Activated T-helper 2 cell treated with anti-CD3 and anti-CD28 coated beads, Interferon-gamma antibody, Interleukin-2, Interleukin-4, amounts not matched to agents 10 μg/mL and 5 μg/mL and 100 μg/mL, durations not matched to agents 14 hours and 24 hours and 36 hours (primary cell): ENCODE data around the gene WNT2B. TPM values are rescaled to one million over a fixed set of nuclear protein-coding genes. Genes with fewer than 3 reads are reported as not detected.

Experiments
- DNase-seq: peaks from one replicate; pipeline ENCODE4 v3.0.0; 2021; ENCODE audit warnings: low spot score
- H3K27ac Mint-ChIP-seq: one replicate; pipeline ENCODE4 v1.8.0; 2021; ENCODE audit warnings: mixed read lengths
- H3K27me3 Mint-ChIP-seq: one replicate; pipeline ENCODE4 v1.8.0; 2021; ENCODE audit warnings: low read depth, mixed read lengths
- H3K36me3 Mint-ChIP-seq: one replicate; pipeline ENCODE4 v1.8.0; 2021; ENCODE audit warnings: low read depth, mixed read lengths
- H3K4me1 Mint-ChIP-seq: one replicate; pipeline ENCODE4 v1.8.0; 2021; ENCODE audit warnings: low read depth, mixed read lengths
- H3K4me3 Mint-ChIP-seq: one replicate; pipeline ENCODE4 v1.8.0; 2021; ENCODE audit warnings: low read depth, mild to moderate bottlenecking, moderate library complexity, mixed read lengths
- H3K9me3 Mint-ChIP-seq: one replicate; pipeline ENCODE4 v1.8.0; 2021; ENCODE audit warnings: mixed read lengths
- intact Hi-C: fragments of 100-400 bp; cut with micrococcal nuclease; formaldehyde crosslinking; loops from one replicate; pipeline ENCODE4 v1.15.1; 2023
- total RNA-seq: library from RNA; stranded (reverse); gene quantifications from 2 replicates; pipeline ENCODE4 v1.2.3, GENCODE V29; 2022

WNT2B gene
- total RNA-seq, 1 donor from 2014 or later = 0.16 TPM

GRCh38 chr1:112517646-112518045 is 8.9 kb downstream of the WNT2B start:
- DNase-seq = no peak
- Mint-ChIP-seq H3K4me1 (no peaks in the 10 kb centered on the region), H3K9me3 (no peaks in the 10 kb centered on the region), H3K4me3 (no peak overlapping the region), H3K27me3 (peaks cover 5% of the 10 kb centered on the region), H3K27ac (no peak overlapping the region), H3K36me3 (no peaks in the 10 kb centered on the region)
- intact Hi-C loops = no loop called here

GRCh38 chr1:112518186-112518585 is 9.4 kb downstream of the WNT2B start:
- Mint-ChIP-seq H3K27ac (no peak overlapping the region), H3K36me3 (no peaks in the 10 kb centered on the region), H3K27me3 (peaks cover 5% of the 10 kb centered on the region), H3K4me1 (no peaks in the 10 kb centered on the region), H3K9me3 (no peaks in the 10 kb centered on the region), H3K4me3 (no peak overlapping the region)
- intact Hi-C loops = no loop called here
- no peak for DNase-seq

- no peaks in the 10 kb centered on the region for H3K36me3 Mint-ChIP-seq
- H3K4me3 Mint-ChIP-seq = no peak overlapping the region
- no peaks in the 10 kb centered on the region for H3K27me3 Mint-ChIP-seq
- no peaks in the 10 kb centered on the region for H3K4me1 Mint-ChIP-seq
- DNase-seq = no peak
- intact Hi-C loops = no loop called here
- H3K27ac Mint-ChIP-seq = no peak overlapping the region
- no peaks in the 10 kb centered on the region for H3K9me3 Mint-ChIP-seq
Observed at GRCh38 chr1:112520166-112520565, 11.4 kb downstream of the WNT2B start.

GRCh38 chr1:112522621-112523020 is 13.9 kb downstream of the WNT2B start:
- intact Hi-C loops = no loop called here
- Mint-ChIP-seq H3K4me3 (no peak overlapping the region), H3K36me3 (no peaks in the 10 kb centered on the region), H3K27me3 (no peaks in the 10 kb centered on the region), H3K27ac (no peak overlapping the region), H3K4me1 (no peaks in the 10 kb centered on the region), H3K9me3 (no peaks in the 10 kb centered on the region)
- DNase-seq = no peak

GRCh38 chr1:112524251-112524650 is 15.5 kb downstream of the WNT2B start:
- no peaks in the 10 kb centered on the region for H3K9me3 Mint-ChIP-seq
- H3K4me1 Mint-ChIP-seq = no peaks in the 10 kb centered on the region

GRCh38 chr1:112524986-112525385 is 16.2 kb downstream of the WNT2B start:
- DNase-seq = no peak
- no peaks in the 10 kb centered on the region for H3K27me3 Mint-ChIP-seq
- H3K36me3 Mint-ChIP-seq = no peaks in the 10 kb centered on the region
- H3K27ac Mint-ChIP-seq = no peak overlapping the region
- intact Hi-C loops = no loop called here
- H3K4me1 Mint-ChIP-seq = no peaks in the 10 kb centered on the region
- no peaks in the 10 kb centered on the region for H3K9me3 Mint-ChIP-seq
- no peak overlapping the region for H3K4me3 Mint-ChIP-seq

More at GRCh38 chr1:112524251-112524650, 15.5 kb downstream of the WNT2B start:
- Mint-ChIP-seq H3K27ac (no peak overlapping the region), H3K36me3 (no peaks in the 10 kb centered on the region), H3K27me3 (no peaks in the 10 kb centered on the region), H3K4me3 (no peak overlapping the region)
- DNase-seq = no peak
- intact Hi-C loops = no loop called here

- H3K36me3 Mint-ChIP-seq = no peaks in the 10 kb centered on the region
- no peak overlapping the region for H3K4me3 Mint-ChIP-seq
- no peaks in the 10 kb centered on the region for H3K4me1 Mint-ChIP-seq
- intact Hi-C loops = no loop called here
- no peaks in the 10 kb centered on the region for H3K9me3 Mint-ChIP-seq
- DNase-seq = no peak
- H3K27me3 Mint-ChIP-seq = no peaks in the 10 kb centered on the region
- no peak overlapping the region for H3K27ac Mint-ChIP-seq
Observed at GRCh38 chr1:112527266-112528010, 18.7 kb downstream of the WNT2B start.

GRCh38 chr1:112528076-112528475 is 19.3 kb downstream of the WNT2B start:
- intact Hi-C loops = no loop called here
- Mint-ChIP-seq H3K36me3 (no peaks in the 10 kb centered on the region), H3K27ac (no peak overlapping the region), H3K9me3 (no peaks in the 10 kb centered on the region), H3K4me1 (no peaks in the 10 kb centered on the region), H3K27me3 (no peaks in the 10 kb centered on the region), H3K4me3 (no peak overlapping the region)
- DNase-seq = no peak

GRCh38 chr1:112529301-112529700 is 20.5 kb downstream of the WNT2B start:
- DNase-seq = no peak
- intact Hi-C loops = no loop called here
- no peaks in the 10 kb centered on the region for H3K4me1 Mint-ChIP-seq
- no peak overlapping the region for H3K27ac Mint-ChIP-seq
- H3K36me3 Mint-ChIP-seq = no peaks in the 10 kb centered on the region
- no peaks in the 10 kb centered on the region for H3K9me3 Mint-ChIP-seq
- no peaks in the 10 kb centered on the region for H3K27me3 Mint-ChIP-seq
- no peak overlapping the region for H3K4me3 Mint-ChIP-seq

GRCh38 chr1:112530832-112531231 is 22.1 kb downstream of the WNT2B start:
- Mint-ChIP-seq H3K27ac (no peak overlapping the region), H3K36me3 (no peaks in the 10 kb centered on the region), H3K27me3 (no peaks in the 10 kb centered on the region), H3K4me3 (no peak overlapping the region), H3K4me1 (no peaks in the 10 kb centered on the region), H3K9me3 (no peaks in the 10 kb centered on the region)
- DNase-seq = no peak
- intact Hi-C loops = no loop called here

GRCh38 chr1:112532064-112532463 is 23.3 kb downstream of the WNT2B start:
- Mint-ChIP-seq H3K4me3 (no peak overlapping the region), H3K36me3 (no peaks in the 10 kb centered on the region), H3K27me3 (no peaks in the 10 kb centered on the region), H3K27ac (no peak overlapping the region), H3K4me1 (no peaks in the 10 kb centered on the region), H3K9me3 (no peaks in the 10 kb centered on the region)
- intact Hi-C loops = no loop called here
- no peak for DNase-seq

- H3K4me3 Mint-ChIP-seq = no peak overlapping the region
- no peaks in the 10 kb centered on the region for H3K27me3 Mint-ChIP-seq
- no peaks in the 10 kb centered on the region for H3K4me1 Mint-ChIP-seq
- H3K9me3 Mint-ChIP-seq = no peaks in the 10 kb centered on the region
- H3K36me3 Mint-ChIP-seq = no peaks in the 10 kb centered on the region
- no peak overlapping the region for H3K27ac Mint-ChIP-seq
- intact Hi-C loops = no loop called here
- DNase-seq = no peak
Observed at GRCh38 chr1:112533029-112533428, 24.3 kb downstream of the WNT2B start.

GRCh38 chr1:112536561-112536960 is 27.8 kb downstream of the WNT2B start:
- H3K27me3 Mint-ChIP-seq = no peaks in the 10 kb centered on the region

GRCh38 chr1:112537456-112537855 is 28.7 kb downstream of the WNT2B start:
- Mint-ChIP-seq H3K27me3 (no peaks in the 10 kb centered on the region), H3K36me3 (peaks cover 6% of the 10 kb centered on the region), H3K4me3 (no peak overlapping the region), H3K27ac (no peak overlapping the region), H3K4me1 (no peaks in the 10 kb centered on the region), H3K9me3 (no peaks in the 10 kb centered on the region)
- intact Hi-C loops = no loop called here
- no peak for DNase-seq

More at GRCh38 chr1:112536561-112536960, 27.8 kb downstream of the WNT2B start:
- Mint-ChIP-seq H3K27ac (no peak overlapping the region), H3K36me3 (peaks cover 6% of the 10 kb centered on the region), H3K4me3 (no peak overlapping the region), H3K9me3 (no peaks in the 10 kb centered on the region), H3K4me1 (no peaks in the 10 kb centered on the region)
- DNase-seq = no peak
- intact Hi-C loops = no loop called here
